HepG2 (cell line): Measurements from ENCODE around the gene SEC61G. TPM values are rescaled to one million over a fixed set of nuclear protein-coding genes. Genes with fewer than 3 reads are reported as not detected.

Experiments
- ATAC-seq: fragments of 200-7000 bp; cut with Tn5 transposase; 3 replicates; pipeline ENCODE4 v1.9.1; 2020; ENCODE audit warnings: mild to moderate bottlenecking, moderate library complexity
- BruUV-seq: library from RNA; stranded (reverse); fragments of 400-500 nt; replicated peaks from 2 replicates; lab custom pipeline; 2021; lab: Mats Ljungman, UMichigan
- CTCF ChIA-PET: fragments of 300-600 bp; formaldehyde crosslinking; extraction: SDS; loops from one replicate; lab custom pipeline; 2021; ENCODE audit warnings: low total read pairs, inconsistent platforms, low intra/inter-chr PET ratio; lab: Yijun Ruan, JAX
- POLR2A ChIA-PET: fragments of 350-600 bp; sonication (Branson Sonifier 250); formaldehyde crosslinking; loops from one replicate; lab custom pipeline; 2020; ENCODE audit warnings: antibody characterized with exemption, inconsistent platforms; lab: Yijun Ruan, JAX
- DNase-seq: peaks from one replicate; pipeline ENCODE4 v3.0.0-alpha.2; 2015; ENCODE audit warnings: low spot score
- FAIRE-seq: peaks from 3 replicates; lab custom pipeline; 2011; peaks lifted over from hg19 to GRCh38; lab: Jason Lieb, UNC
- H2AFZ ChIP-seq: one replicate; pipeline ENCODE4 v1.6.1; 2011; ENCODE audit warnings: low read length, inconsistent platforms
- H3K27ac ChIP-seq: fragments of 300-600 bp; 3 replicates; pipeline ENCODE4 v1.8.0; 2011; ENCODE audit warnings: mixed run types, mild to moderate bottlenecking, mixed read lengths, low read length, inconsistent platforms; ENCODE audit not compliant: insufficient read depth; ENCODE audit errors: extremely low read length
- H3K27me3 ChIP-seq, 2 experiments: fragments of 200-600 bp in 1 of 2; 2 replicates in 1 of 2; 3 replicates in 1 of 2; pipeline versions ENCODE4 v1.6.0 to v1.8.0; 2011; ENCODE audit warnings: low read length in 2 of 2, mild to moderate bottlenecking in 2 of 2, moderate library complexity in 2 of 2, inconsistent platforms in 1 of 2; ENCODE audit not compliant: insufficient read depth in 2 of 2, control insufficient read depth in 1 of 2
- H3K36me3 ChIP-seq, 2 experiments: fragments of 200-600 bp in 1 of 2; replicated peaks in 1 of 2; 2 replicates in 1 of 2; 3 replicates in 1 of 2; pipeline versions ENCODE4 v1.5.1 to v1.8.0; 2011; ENCODE audit warnings: low read length in 2 of 2, inconsistent platforms in 1 of 2; ENCODE audit not compliant: insufficient read depth in 2 of 2, control insufficient read depth in 1 of 2
- H3K4me1 ChIP-seq: 2 replicates; pipeline ENCODE4 v1.5.1; 2012; ENCODE audit warnings: low read length, inconsistent platforms; ENCODE audit not compliant: insufficient read depth
- H3K4me2 ChIP-seq: 2 replicates; pipeline ENCODE4 v1.6.0; 2011; ENCODE audit warnings: low read depth, low read length, inconsistent platforms
- H3K4me3 ChIP-seq, 3 experiments: fragments of 200-600 bp in 1 of 3; sonication (generic), shearing (Covaris generic) in 1 of 3; replicated peaks in 1 of 3; 2 replicates each; pipeline ENCODE4 v1.5.1; 2011 to 2016; ENCODE audit warnings: low read length in 3 of 3, inconsistent platforms in 2 of 3, low read depth in 2 of 3, mild to moderate bottlenecking in 2 of 3, control low read depth in 1 of 3, mixed read lengths in 1 of 3; ENCODE audit not compliant: insufficient read depth in 1 of 3
- H3K79me2 ChIP-seq: one replicate; pipeline ENCODE4 v1.6.1; 2011; ENCODE audit warnings: low read length, inconsistent platforms; ENCODE audit not compliant: insufficient read depth
- H3K9ac ChIP-seq: 2 replicates; pipeline ENCODE4 v1.6.0; 2011; ENCODE audit warnings: mild to moderate bottlenecking, low read depth, low read length, inconsistent platforms; ENCODE audit not compliant: insufficient read depth
- H3K9me3 ChIP-seq: 2 replicates; pipeline ENCODE4 v1.5.1; 2012; ENCODE audit warnings: mild to moderate bottlenecking, low read length
- H4K20me1 ChIP-seq: 2 replicates; pipeline ENCODE4 v1.6.0; 2011; ENCODE audit warnings: inconsistent platforms, mild to moderate bottlenecking, low read length, moderate library complexity; ENCODE audit not compliant: insufficient read depth
- ATRX ChIP-seq: sonication (generic); formaldehyde crosslinking; IDR thresholded peaks from 2 replicates; pipeline ENCODE4 v1.4.0; 2020; ENCODE audit warnings: missing genetic modification reagents, borderline replicate concordance
- EED ChIP-seq: sonication (generic); formaldehyde crosslinking; IDR thresholded peaks from 2 replicates; pipeline ENCODE4 v1.5.0; 2020; ENCODE audit warnings: mild to moderate bottlenecking, missing genetic modification reagents
- HMGXB4 ChIP-seq, 2 experiments: sonication (generic) in 1 of 2; formaldehyde crosslinking in 1 of 2; IDR thresholded peaks; 2 replicates each; pipeline versions ENCODE4 v1.4.0 to v1.6.1; 2018 to 2020; ENCODE audit warnings: missing genetic modification reagents in 2 of 2, borderline replicate concordance in 1 of 2, low read depth in 1 of 2, mild to moderate bottlenecking in 1 of 2, missing biosample characterization in 1 of 2
- POLR2AphosphoS5 ChIP-seq: IDR thresholded peaks from 2 replicates; pipeline ENCODE4 v1.6.1; 2012; ENCODE audit warnings: low read depth, low read length
- POLR2G ChIP-seq: fragments of 200-400 bp; formaldehyde crosslinking; IDR thresholded peaks from 2 replicates; pipeline ENCODE4 v1.6.1; 2018; ENCODE audit warnings: mild to moderate bottlenecking, low read depth, low read length, moderate library complexity
- RBM22 ChIP-seq: fragments of 200-400 bp; formaldehyde crosslinking; optimal IDR thresholded peaks from 2 replicates; pipeline ENCODE3; 2017; ENCODE audit warnings: mild to moderate bottlenecking, low read length, moderate library complexity
- SRSF4 ChIP-seq: fragments of 200-400 bp; formaldehyde crosslinking; IDR thresholded peaks from one replicate; pipeline ENCODE4 v1.6.1; 2018; ENCODE audit warnings: mild to moderate bottlenecking, low read depth, low read length, moderate library complexity; ENCODE audit not compliant: poor library complexity, severe bottlenecking
- ZNF160 ChIP-seq: sonication (generic); formaldehyde crosslinking; IDR thresholded peaks from 2 replicates; pipeline ENCODE4 v1.8.0; 2022; ENCODE audit warnings: mild to moderate bottlenecking, inconsistent platforms, missing genetic modification reagents
- ZNF460 ChIP-seq: sonication (generic); formaldehyde crosslinking; IDR thresholded peaks from 2 replicates; pipeline ENCODE4 v1.5.1; 2020; ENCODE audit warnings: missing genetic modification reagents, mild to moderate bottlenecking, borderline replicate concordance
- ZNF776 ChIP-seq: sonication (generic); formaldehyde crosslinking; IDR thresholded peaks from 2 replicates; pipeline ENCODE4 v1.4.0; 2020; ENCODE audit warnings: mild to moderate bottlenecking, missing genetic modification reagents
- WGBS: methylation state at CpG from one replicate; pipeline ENCODE4 v1.1.6; 2017; ENCODE audit warnings: low lambda C conversion rate; 5-methylcytosine and 5-hydroxymethylcytosine counted together
- in situ Hi-C: cut with HindIII; loops from 2 replicates; pipeline ENCODE4 v1.10.0; 2017; ENCODE audit warnings: low pct_unique_long_range_greater_than_20kb; ENCODE audit not compliant: extremely low pct_ligation_motif_present
- intact Hi-C: fragments of 100-400 bp; cut with micrococcal nuclease; formaldehyde crosslinking; loops from one replicate; pipeline ENCODE4 v1.10.0; 2022; ENCODE audit not compliant: unreplicated experiment
- polyA plus RNA-seq, 8 experiments: library from polyadenylated mRNA; depleted of rRNA in 3 of 8; stranded (reverse) in 7 of 8; unstranded in 1 of 8; fragments of >200 nt; fragmentation: Illumina TruSeq in 4 of 8; extraction: Trizol in 4 of 8; gene quantifications; 2 replicates each; pipeline versions ENCODE4 v1.2.1 to v1.2.3, GENCODE V29; 2011 to 2016; ENCODE audit warnings: low read depth in 4 of 8, missing spikeins in 1 of 8, mixed read lengths in 1 of 8; ENCODE audit not compliant: insufficient read depth in 1 of 8
- total RNA-seq, 5 experiments: library from RNA; depleted of rRNA; stranded (reverse); fragments of >200 nt; fragmentation: Illumina TruSeq; extraction: Trizol; gene quantifications; 2 replicates each; pipeline ENCODE4 v1.2.3, GENCODE V29; 2016; ENCODE audit warnings: low read depth in 1 of 5
- TF ChIP-seq, protein P1 (sequence below): sonication (generic); formaldehyde crosslinking; IDR thresholded peaks from 2 replicates; pipeline ENCODE4 v1.4.0; 2020; ENCODE audit warnings: missing genetic modification reagents, low read depth, mild to moderate bottlenecking, borderline replicate concordance

The SEC61G gene
- total and polyA plus RNA-seq, 2 of the 13 experiments (the other 11 are each of a cell fraction or from before 2014, with no cell fraction given): 126 to 328 TPM

GRCh38 chr7:54749200-54749599 is 9.8 kb downstream of the SEC61G start:
- 0 out of 2 replicates have a peak, but pooled peaks cover under 1% of the 10 kb centered on the region for H3K4me1 ChIP-seq
- peaks cover 7 to 53% of the 10 kb centered on the region in 2 experiments for H3K36me3 ChIP-seq
- TF ChIP-seq ATRX (CRISPR knock-in tag): no peak
- no peak for TF ChIP-seq ZNF776
- TF ChIP-seq ZNF160 (CRISPR knock-in tag): no peak
- peak; percentile 49 for TF ChIP-seq RBM22
- peak; percentile 39; the same call in 1 of the 2 replicates for TF ChIP-seq POLR2AphosphoS5
- TF ChIP-seq, protein P1, sequence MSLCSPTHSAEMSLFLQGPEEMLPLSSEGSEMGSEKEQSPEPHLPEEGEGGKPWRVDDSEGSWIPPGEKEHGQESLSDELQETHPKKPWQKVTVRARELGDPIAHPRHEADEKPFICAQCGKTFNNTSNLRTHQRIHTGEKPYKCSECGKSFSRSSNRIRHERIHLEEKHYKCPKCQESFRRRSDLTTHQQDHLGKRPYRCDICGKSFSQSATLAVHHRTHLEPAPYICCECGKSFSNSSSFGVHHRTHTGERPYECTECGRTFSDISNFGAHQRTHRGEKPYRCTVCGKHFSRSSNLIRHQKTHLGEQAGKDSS: no peak
- intact Hi-C loops (no loop called here), in situ Hi-C loops (no loop called here)
- peaks cover 35% of the 10 kb centered on the region for H3K79me2 ChIP-seq
- ATAC-seq (no peak), DNase-seq (no peak), FAIRE-seq (no peak)
- WGBS: 95% methylated on average over 6 of the region's 6 CpGs
- H2AFZ ChIP-seq: no peak overlapping the region
- no peaks in the 10 kb centered on the region for H3K27me3 ChIP-seq
- ChIA-PET CTCF (no interaction called here), POLR2A (no interaction called here)
- no peak overlapping the region for H3K9ac ChIP-seq
- BruUV-seq: no TSS peak
- H3K9me3 ChIP-seq: no peaks in the 10 kb centered on the region
- no peak overlapping the region for H3K4me3 ChIP-seq
- no peak overlapping the region for H3K27ac ChIP-seq
- H3K4me2 ChIP-seq: no peak overlapping the region
- peaks cover 26% of the 10 kb centered on the region; the same call in 1 of the 2 replicates for H4K20me1 ChIP-seq

DNA sequence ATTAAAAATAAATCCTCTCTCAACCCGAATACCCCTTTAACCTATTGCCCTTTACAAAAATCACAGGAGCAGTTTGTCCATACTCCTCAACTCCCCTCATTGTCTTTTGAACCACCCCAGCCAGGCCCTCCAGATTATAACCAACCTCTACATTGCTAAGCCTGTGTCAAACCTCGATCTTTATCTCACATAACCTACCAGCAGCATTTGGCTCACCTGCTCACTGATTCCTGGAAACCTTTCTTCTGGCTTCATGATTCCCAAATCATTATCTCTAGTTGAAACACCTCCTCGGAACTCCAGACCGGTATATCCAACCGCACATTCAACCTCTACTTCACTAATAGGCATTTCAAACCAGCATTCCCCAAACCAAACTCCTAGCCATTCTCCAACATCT is 11.8 kb downstream of the SEC61G start:
- H3K27me3 ChIP-seq: no peaks in the 10 kb centered on the region
- no peak overlapping the region for H3K27ac ChIP-seq
- H3K79me2 ChIP-seq: peaks cover 16% of the 10 kb centered on the region
- POLR2A ChIA-PET: interaction anchor here (1.6 kb wide), 1 partner anchor 12 kb away, joined by 8 read pairs; the partner anchor contains the start of gene SEC61G
- BruUV-seq: no TSS peak
- H3K36me3 ChIP-seq: peaks cover 7 to 45% of the 10 kb centered on the region in 2 experiments
- FAIRE-seq: no peak
- no peak overlapping the region for H3K4me2 ChIP-seq
- no peak for ATAC-seq
- H3K4me3 ChIP-seq: no peak overlapping the region
- 95% methylated on average over 5 of the region's 5 CpGs for WGBS
- in situ Hi-C loops: no loop called here
- H3K4me1 ChIP-seq: no peaks in the 10 kb centered on the region
- no peak for TF ChIP-seq SRSF4
- TF ChIP-seq POLR2G: peak; percentile 53; the same call in 1 of the 2 replicates
- TF ChIP-seq EED (CRISPR knock-in tag): no peak
- TF ChIP-seq HMGXB4 (CRISPR knock-in tag; IDR thresholded peaks at IDR 0.05; ENCODE audit: borderline replicate concordance in 1 of 2, low read depth in 1 of 2): no peak
- TF ChIP-seq ZNF460 (CRISPR knock-in tag): no peak
- TF ChIP-seq, all 625 proteins: peak for 1
- no peak overlapping the region for H3K9ac ChIP-seq
- intact Hi-C loops: no loop called here
- DNase-seq: no peak
- H2AFZ ChIP-seq: no peak overlapping the region
- H4K20me1 ChIP-seq: peaks cover 15% of the 10 kb centered on the region; the same call in 1 of the 2 replicates
- CTCF ChIA-PET: no interaction called here
- no peaks in the 10 kb centered on the region for H3K9me3 ChIP-seq
